ENCODE measurements around the gene SETSIP.
A peak's percentile ranks its signal among the peaks of the same experiment; 100 is the strongest.

Gene SETSIP

GRCh38 chr1:92105546-92106081 is 30.4 kb upstream of the SETSIP start:
- H3K4me3 ChIP-seq (ENCODE audit: low read depth, low read length), result no peak overlapping the region
- TF ChIP-seq ZNF549 (tag by site-specific recombination; IDR thresholded peaks at IDR 0.05), result peak; percentile 92
- no peak for TF ChIP-seq ZNF175 (tag by site-specific recombination; IDR thresholded peaks at IDR 0.05)
- no peak for TF ChIP-seq CTCF (tag by site-specific recombination; IDR thresholded peaks at IDR 0.05)
- no peak for TF ChIP-seq RBAK (tag by site-specific recombination; IDR thresholded peaks at IDR 0.05)
- no peaks in the 10 kb centered on the region for H3K9me3 ChIP-seq (ENCODE audit: control insufficient read depth, insufficient read depth, low read depth, low read length)
- no peaks in the 10 kb centered on the region for H3K4me1 ChIP-seq (ENCODE audit: control insufficient read depth, insufficient read depth, low read length)
- POLR2A ChIA-PET, result no interaction called here
- H3K36me3 ChIP-seq (ENCODE audit: control insufficient read depth in 2 of 2, insufficient read depth in 1 of 2, low read length in 2 of 2), result peaks cover 3 to 4% of the 10 kb centered on the region in 2 experiments; a peak in 2 of 3 replicates
- CTCF ChIA-PET, result interaction anchor here (1.2 kb wide), 1 partner anchor 185 kb away, joined by 3 read pairs; no protein-coding TSS in a partner anchor
- H3K27ac ChIP-seq (ENCODE audit: extremely low read depth, low read depth, low read length), result no peak overlapping the region

- Histone ChIP-seq H3K27ac (ENCODE audit: extremely low read depth, low read depth, low read length) (no peak overlapping the region), H3K4me3 (ENCODE audit: low read depth, low read length) (no peak overlapping the region), H3K36me3 (ENCODE audit: control insufficient read depth in 2 of 2, insufficient read depth in 1 of 2, low read length in 2 of 2) (no peaks in the 10 kb centered on the region), H3K4me1 (ENCODE audit: control insufficient read depth, insufficient read depth, low read length) (no peaks in the 10 kb centered on the region), H3K9me3 (ENCODE audit: control insufficient read depth, insufficient read depth, low read depth, low read length) (no peaks in the 10 kb centered on the region)
- ChIA-PET POLR2A (no interaction called here), CTCF (no interaction called here)
- TF ChIP-seq ZNF596 (tag by site-specific recombination; IDR thresholded peaks at IDR 0.05) (no peak), ZNF530 (tag by site-specific recombination; IDR thresholded peaks at IDR 0.05; ENCODE audit: low read depth) (no peak), ZNF548 (tag by site-specific recombination; IDR thresholded peaks at IDR 0.05) (no peak), ZNF350 (tag by site-specific recombination; IDR thresholded peaks at IDR 0.05) (no peak), ZNF692 (tag by site-specific recombination; IDR thresholded peaks at IDR 0.05) (no peak), ZSCAN16 (tag by site-specific recombination; IDR thresholded peaks at IDR 0.05) (no peak), ZNF362 (tag by site-specific recombination; IDR thresholded peaks at IDR 0.05) (no peak), ZBTB6 (tag by site-specific recombination; IDR thresholded peaks at IDR 0.05) (no peak)
Measured at GRCh38 chr1:92096317-92096716, 21.1 kb upstream of the SETSIP start.

- ChIA-PET POLR2A (interaction anchor here (0.7 kb wide), 1 partner anchor 36 kb away, joined by 3 read pairs; no protein-coding TSS in a partner anchor), CTCF (no interaction called here)
- Histone ChIP-seq H3K4me1 (ENCODE audit: control insufficient read depth, insufficient read depth, low read length) (no peaks in the 10 kb centered on the region), H3K36me3 (ENCODE audit: control insufficient read depth in 2 of 2, insufficient read depth in 1 of 2, low read length in 2 of 2) (no peaks in the 10 kb centered on the region), H3K9me3 (ENCODE audit: control insufficient read depth, insufficient read depth, low read depth, low read length) (no peaks in the 10 kb centered on the region), H3K27ac (ENCODE audit: extremely low read depth, low read depth, low read length) (no peak overlapping the region), H3K4me3 (ENCODE audit: low read depth, low read length) (no peak overlapping the region)
- no peak for TF ChIP-seq ZNF324 (tag by site-specific recombination; IDR thresholded peaks at IDR 0.05)
- no peak for TF ChIP-seq SP7 (tag by site-specific recombination; IDR thresholded peaks at IDR 0.05)
- no peak for TF ChIP-seq ZNF112 (tag by site-specific recombination; IDR thresholded peaks at IDR 0.05)
- no peak for TF ChIP-seq GLI2 (tag by site-specific recombination; IDR thresholded peaks at IDR 0.05; ENCODE audit: borderline replicate concordance, low read depth)
- no peak for TF ChIP-seq ZIC2 (tag by site-specific recombination; IDR thresholded peaks at IDR 0.05)
Measured at GRCh38 chr1:92095874-92096273, 20.7 kb upstream of the SETSIP start.
